ENCODE results near the gene RAD51B. TPM values are rescaled to one million over a fixed set of nuclear protein-coding genes. Genes with fewer than 3 reads are reported as not detected.

Gene RAD51B
- total RNA-seq, 1 experiment from 2014 or later: 23.3 TPM

- DNase-seq (ENCODE audit: low spot score): no peak
- ChIA-PET CTCF (no interaction called here), POLR2A (ENCODE audit: low non-redundant PET) (interaction anchor here (0.7 kb wide), 1 partner anchor 40 kb away, joined by 3 read pairs; no protein-coding TSS in a partner anchor)
- intact Hi-C loops (cut with micrococcal nuclease; ENCODE audit: unreplicated experiment): no loop called here
- Histone ChIP-seq H3K4me1 (ENCODE audit: insufficient read depth, low read length, poor library complexity, severe bottlenecking) (peaks cover 3% of the 10 kb centered on the region), H3K36me3 (ENCODE audit: insufficient read depth, low read length, poor library complexity, severe bottlenecking) (no peaks in the 10 kb centered on the region), H3K27ac (ENCODE audit: low read depth, low read length, poor library complexity, severe bottlenecking) (no peak overlapping the region), H3K27me3 (replicated peaks; ENCODE audit: insufficient read depth, low read depth, low read length, poor library complexity) (no peaks in the 10 kb centered on the region), H3K9me3 (ENCODE audit: low read depth, low read length, poor library complexity, severe bottlenecking) (no peaks in the 10 kb centered on the region), H3K4me3 (ENCODE audit: low read depth, low read length, poor library complexity, severe bottlenecking) (no peak overlapping the region)
- no peak for TF ChIP-seq EZH2 (IDR thresholded peaks at IDR 0.05; ENCODE audit: borderline replicate concordance, low read depth, low read length, poor library complexity, severe bottlenecking)
- no peak for TF ChIP-seq CTCF (conservative IDR thresholded peaks at IDR 0.05; ENCODE audit: low read depth, low read length)
- no TSS peak for BruUV-seq (replicated peaks)
These were observed 663.3 kb downstream of the RAD51B start for GRCh38 chr14:68482772-68483395.

DNA sequence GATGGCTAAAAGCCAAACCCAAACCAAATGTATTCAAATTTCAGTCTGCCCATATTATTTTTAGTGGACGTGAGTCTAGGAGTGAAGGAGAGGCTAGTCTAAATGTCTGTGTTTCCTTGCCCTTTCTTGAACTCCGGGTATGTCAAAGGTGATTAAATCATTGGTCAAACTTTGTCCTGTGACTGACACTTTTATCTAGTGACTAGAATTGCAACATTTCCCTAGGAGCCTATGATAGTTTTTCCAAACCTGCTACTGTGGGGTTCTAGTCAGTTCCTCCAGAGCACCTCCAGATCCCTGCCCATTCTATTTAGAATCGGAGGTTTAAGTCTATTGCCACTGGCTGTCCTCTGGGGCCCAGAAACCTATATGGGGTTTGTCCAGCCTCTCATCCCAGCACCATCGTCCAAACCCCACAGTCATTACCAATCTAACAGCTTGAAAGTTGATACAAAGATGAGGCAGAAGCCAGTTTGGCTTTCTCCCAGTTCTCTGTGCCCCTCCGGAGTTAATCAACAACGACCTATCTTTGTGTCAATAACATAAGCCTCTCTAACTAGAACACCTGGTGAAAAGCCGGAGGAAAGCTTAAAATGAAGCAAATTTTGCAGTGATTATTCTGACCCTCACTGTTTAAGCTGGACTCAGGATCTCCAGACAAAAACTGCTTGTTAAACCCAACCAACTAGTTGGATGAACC is 666.6 kb downstream of the RAD51B start:
- Histone ChIP-seq H3K27ac (ENCODE audit: low read depth, low read length, poor library complexity, severe bottlenecking) (no peak overlapping the region), H3K27me3 (replicated peaks; ENCODE audit: insufficient read depth, low read depth, low read length, poor library complexity) (no peaks in the 10 kb centered on the region), H3K4me3 (ENCODE audit: low read depth, low read length, poor library complexity, severe bottlenecking) (no peak overlapping the region), H3K4me1 (ENCODE audit: insufficient read depth, low read length, poor library complexity, severe bottlenecking) (no peaks in the 10 kb centered on the region), H3K9me3 (ENCODE audit: low read depth, low read length, poor library complexity, severe bottlenecking) (no peaks in the 10 kb centered on the region), H3K36me3 (ENCODE audit: insufficient read depth, low read length, poor library complexity, severe bottlenecking) (no peaks in the 10 kb centered on the region)
- intact Hi-C loops (cut with micrococcal nuclease; ENCODE audit: unreplicated experiment): no loop called here
- TF ChIP-seq EZH2 (IDR thresholded peaks at IDR 0.05; ENCODE audit: borderline replicate concordance, low read depth, low read length, poor library complexity, severe bottlenecking) (no peak), CTCF (conservative IDR thresholded peaks at IDR 0.05; ENCODE audit: low read depth, low read length) (no peak)
- CTCF ChIA-PET: no interaction called here
- POLR2A ChIA-PET (ENCODE audit: low non-redundant PET): no interaction called here
- BruUV-seq (replicated peaks): no TSS peak
- no peak for DNase-seq (ENCODE audit: low spot score)

DNA sequence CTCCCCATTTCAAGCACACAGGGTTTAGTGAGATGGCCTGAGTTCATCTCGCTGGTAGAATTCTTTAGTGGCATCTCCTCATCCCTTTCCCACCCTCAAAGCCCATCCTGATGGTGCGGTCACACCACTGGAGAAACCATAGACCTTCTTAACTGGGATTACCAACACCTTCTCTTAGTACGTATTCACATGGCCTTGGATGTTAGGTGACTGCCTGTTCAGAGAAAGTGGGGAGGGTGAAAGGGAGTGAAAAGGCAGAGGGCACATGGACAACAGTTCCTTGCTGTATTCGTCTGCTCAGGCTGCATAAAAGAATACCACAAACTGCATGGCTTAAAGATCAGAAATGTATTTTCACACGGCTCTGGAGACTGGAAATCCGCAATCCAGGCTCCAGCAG is 667.2 kb downstream of the RAD51B start:
- TF ChIP-seq EZH2 (IDR thresholded peaks at IDR 0.05; ENCODE audit: borderline replicate concordance, low read depth, low read length, poor library complexity, severe bottlenecking): no peak
- TF ChIP-seq CTCF (conservative IDR thresholded peaks at IDR 0.05; ENCODE audit: low read depth, low read length): no peak
- no peaks in the 10 kb centered on the region for H3K9me3 ChIP-seq (ENCODE audit: low read depth, low read length, poor library complexity, severe bottlenecking)
- intact Hi-C loops (cut with micrococcal nuclease; ENCODE audit: unreplicated experiment): no loop called here
- H3K36me3 ChIP-seq (ENCODE audit: insufficient read depth, low read length, poor library complexity, severe bottlenecking): no peaks in the 10 kb centered on the region
- no peak overlapping the region for H3K27ac ChIP-seq (ENCODE audit: low read depth, low read length, poor library complexity, severe bottlenecking)
- POLR2A ChIA-PET (ENCODE audit: low non-redundant PET): no interaction called here
- no peak for DNase-seq (ENCODE audit: low spot score)
- H3K27me3 ChIP-seq (replicated peaks; ENCODE audit: insufficient read depth, low read depth, low read length, poor library complexity): no peaks in the 10 kb centered on the region
- BruUV-seq (replicated peaks): no TSS peak
- H3K4me3 ChIP-seq (ENCODE audit: low read depth, low read length, poor library complexity, severe bottlenecking): no peak overlapping the region
- CTCF ChIA-PET: no interaction called here
- H3K4me1 ChIP-seq (ENCODE audit: insufficient read depth, low read length, poor library complexity, severe bottlenecking): no peaks in the 10 kb centered on the region

All from A673 (cell line).